ENCODE measurements around the gene GSC.
A peak's percentile ranks its signal among the peaks of the same experiment; 100 is the strongest.
"Not testable (repeated sequence)": the region's sequence is repeated elsewhere in the genome, so short reads cannot be mapped to it uniquely, and the experiment has no call there.

Gene GSC

GRCh38 chr14:94769391-94770250 is at the start of gene GSC:
GSC (minus strand) TSS chr14:94770113; CDS start chr14:94770015, 98 bp downstream.
- DNase-seq (ENCODE audit: low read depth, low spot score), result peak; percentile 60

GRCh38 chr14:94819531-94819930 is 49.6 kb upstream of the GSC start:
- DNase-seq (ENCODE audit: low read depth, low spot score), result no peak

- DNase-seq (ENCODE audit: low read depth, low spot score), result peak; percentile 22
Observed at GRCh38 chr14:94816113-94816512, 46.2 kb upstream of the GSC start.

GRCh38 chr14:94805680-94806288 is 35.9 kb upstream of the GSC start:
- no peak for DNase-seq (ENCODE audit: low read depth, low spot score)

- DNase-seq (ENCODE audit: low read depth, low spot score), result no peak
Observed at GRCh38 chr14:94801225-94801624, 31.3 kb upstream of the GSC start.

GRCh38 chr14:94800764-94801163 is 30.9 kb upstream of the GSC start:
- not testable (repeated sequence) for DNase-seq (ENCODE audit: low read depth, low spot score)

GRCh38 chr14:94797887-94798286 is 28.0 kb upstream of the GSC start:
- no peak for DNase-seq (ENCODE audit: low read depth, low spot score)

GRCh38 chr14:94796278-94796677 is 26.4 kb upstream of the GSC start:
- no peak for DNase-seq (ENCODE audit: low read depth, low spot score)

GRCh38 chr14:94795372-94795771 is 25.5 kb upstream of the GSC start:
- DNase-seq (ENCODE audit: low read depth, low spot score), result no peak

GRCh38 chr14:94793901-94794300 is 24.0 kb upstream of the GSC start:
- DNase-seq (ENCODE audit: low read depth, low spot score), result no peak

GRCh38 chr14:94787655-94788054 is 17.7 kb upstream of the GSC start:
- DNase-seq (ENCODE audit: low read depth, low spot score), result no peak

- DNase-seq (ENCODE audit: low read depth, low spot score), result no peak
Observed at GRCh38 chr14:94787092-94787491, 17.2 kb upstream of the GSC start.

GRCh38 chr14:94780536-94781399 is 10.9 kb upstream of the GSC start:
- DNase-seq (ENCODE audit: low read depth, low spot score), result peak; percentile 84

GRCh38 chr14:94779713-94780112 is 9.8 kb upstream of the GSC start:
- no peak for DNase-seq (ENCODE audit: low read depth, low spot score)

GRCh38 chr14:94775871-94776210 is 5.9 kb upstream of the GSC start:
- DNase-seq (ENCODE audit: low read depth, low spot score), result no peak

- DNase-seq (ENCODE audit: low read depth, low spot score), result peak; percentile 59
Observed at GRCh38 chr14:94775091-94775870, 5.4 kb upstream of the GSC start.

GRCh38 chr14:94774344-94775090 is 4.6 kb upstream of the GSC start:
- no peak for DNase-seq (ENCODE audit: low read depth, low spot score)

GRCh38 chr14:94773655-94774343 is 3.9 kb upstream of the GSC start:
- peak; percentile 83 for DNase-seq (ENCODE audit: low read depth, low spot score)

GRCh38 chr14:94773061-94773648 is 3.2 kb upstream of the GSC start:
- DNase-seq (ENCODE audit: low read depth, low spot score), result peak; percentile 68

- DNase-seq (ENCODE audit: low read depth, low spot score), result no peak
Observed at GRCh38 chr14:94772548-94772947, 2.6 kb upstream of the GSC start.

Measured in ELF-1 (cell line).